Activated CD4-positive, alpha-beta T cell treated with anti-CD3 and anti-CD28 coated beads, Interleukin-2, amount 10 ng/mL, durations not matched to agents 24 days and 14 days (primary cell): ENCODE data around the gene TNKS2. TPM values are rescaled to one million over a fixed set of nuclear protein-coding genes. Genes with fewer than 3 reads are reported as not detected.
"Not testable (repeated sequence)": the region's sequence is repeated elsewhere in the genome, so short reads cannot be mapped to it uniquely, and the experiment has no call there.

Source experiments
- DNase-seq: peaks from one replicate; pipeline ENCODE4 v3.0.0; 2022
- H3K27ac Mint-ChIP-seq: one replicate; pipeline ENCODE4 v1.8.0; 2022; ENCODE audit warnings: mild to moderate bottlenecking, mixed read lengths
- H3K27me3 Mint-ChIP-seq: one replicate; pipeline ENCODE4 v1.8.0; 2022; ENCODE audit warnings: mixed read lengths
- H3K36me3 Mint-ChIP-seq: one replicate; pipeline ENCODE4 v1.8.0; 2022; ENCODE audit warnings: low read depth, mild to moderate bottlenecking, mixed read lengths
- H3K4me1 Mint-ChIP-seq: one replicate; pipeline ENCODE4 v1.8.0; 2021; ENCODE audit warnings: mixed read lengths
- H3K4me3 Mint-ChIP-seq: one replicate; pipeline ENCODE4 v1.8.0; 2022; ENCODE audit warnings: mild to moderate bottlenecking, moderate library complexity, mixed read lengths
- H3K9me3 Mint-ChIP-seq: one replicate; pipeline ENCODE4 v1.8.0; 2021; ENCODE audit warnings: mixed read lengths
- intact Hi-C: fragments of 100-400 bp; cut with micrococcal nuclease; formaldehyde crosslinking; loops from one replicate; pipeline ENCODE4 v1.15.1; 2023
- total RNA-seq: library from RNA; stranded (reverse); gene quantifications from 2 replicates; pipeline ENCODE4 v1.2.3, GENCODE V29; 2022

Gene TNKS2
- total RNA-seq, 1 donor from 2014 or later, result 27.5 TPM

DNA sequence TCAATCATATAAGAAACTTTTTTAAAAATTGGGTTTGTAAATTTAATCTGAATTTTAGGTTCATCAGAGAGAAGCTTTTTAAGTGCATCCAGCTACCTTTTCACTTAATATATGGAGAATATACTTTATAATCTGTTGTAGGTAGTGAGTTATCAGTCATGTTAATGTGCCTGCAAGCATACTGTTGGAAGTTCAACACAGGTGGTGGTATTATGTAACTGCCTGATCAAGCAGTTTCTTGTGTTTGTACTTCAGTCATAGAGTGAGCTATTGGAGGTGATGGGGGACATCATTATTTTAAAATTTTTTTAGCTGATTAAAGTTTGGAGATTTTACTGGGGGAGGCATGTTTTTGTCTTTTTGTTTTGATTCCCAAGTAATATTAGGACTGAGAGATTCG, 2.5 kb downstream of the TNKS2 start:
- Mint-ChIP-seq H3K27ac (no peak overlapping the region), H3K4me1 (peaks cover 58% of the 10 kb centered on the region), H3K9me3 (peaks cover 3% of the 10 kb centered on the region), H3K4me3 (peak overlapping the region; percentile 96), H3K27me3 (no peaks in the 10 kb centered on the region), H3K36me3 (peaks cover 47% of the 10 kb centered on the region)
- DNase-seq, result no peak
- intact Hi-C loops, result no loop called here

DNA sequence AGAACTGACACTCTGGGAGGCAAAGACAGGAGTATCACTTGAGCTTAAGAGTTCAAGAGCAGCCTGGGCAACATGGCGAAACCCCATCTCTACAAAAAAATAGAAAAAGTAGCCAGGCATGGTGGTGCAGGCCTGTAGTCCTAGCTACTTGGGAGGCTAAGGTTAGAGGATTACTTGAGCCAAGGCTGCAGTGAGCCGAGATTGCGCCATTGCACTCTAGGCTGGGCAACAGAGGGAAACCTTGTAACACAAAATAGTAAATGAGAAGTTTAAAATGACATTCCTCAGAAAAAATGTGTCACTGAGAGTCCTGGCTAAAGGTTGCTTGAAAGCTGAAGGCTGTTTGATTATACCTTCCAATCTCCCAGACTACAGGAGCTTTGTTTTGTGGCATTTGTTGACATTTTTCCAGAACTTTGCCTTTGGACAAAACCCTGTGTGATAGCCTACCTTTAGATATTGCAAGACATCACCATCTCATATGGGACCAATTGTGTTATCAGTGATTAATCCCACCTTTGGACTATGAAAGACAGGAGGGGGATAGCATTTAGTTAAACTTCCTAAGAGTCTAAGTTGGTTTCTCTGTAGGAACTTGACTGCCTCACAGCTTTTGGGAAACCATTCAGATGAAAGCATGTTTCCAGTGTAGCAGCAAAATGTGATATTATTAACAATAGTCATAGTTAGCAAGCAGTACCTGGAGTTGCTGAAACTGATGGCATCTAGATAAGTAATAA, 5.3 kb downstream of the TNKS2 start:
- Mint-ChIP-seq H3K9me3 (peaks cover 3% of the 10 kb centered on the region), H3K36me3 (peaks cover 55% of the 10 kb centered on the region), H3K4me1 (peaks cover 48% of the 10 kb centered on the region), H3K27me3 (no peaks in the 10 kb centered on the region), H3K4me3 (no peak overlapping the region), H3K27ac (no peak overlapping the region)
- intact Hi-C loops, result no loop called here
- DNase-seq, result no peak

DNA sequence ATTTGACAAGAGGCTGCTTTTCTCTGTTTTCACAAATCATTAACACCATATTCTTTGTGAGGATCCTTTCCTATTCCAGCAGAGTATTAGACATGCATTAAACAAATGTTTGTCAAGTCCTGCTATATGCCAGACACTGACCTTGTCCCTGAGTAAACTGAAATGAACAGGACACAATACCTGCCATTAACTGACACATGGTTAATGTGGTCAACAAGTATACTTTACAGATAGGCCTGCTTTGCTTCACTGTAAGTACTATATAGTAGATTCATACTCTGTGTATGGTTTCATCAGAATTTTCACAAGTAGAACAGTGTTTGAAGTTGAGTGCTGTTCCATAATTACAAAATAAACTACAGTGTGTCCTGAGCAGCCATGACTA, 5.9 kb downstream of the TNKS2 start:
- intact Hi-C loops, result no loop called here
- H3K4me3 Mint-ChIP-seq, result no peak overlapping the region
- H3K4me1 Mint-ChIP-seq, result peaks cover 44% of the 10 kb centered on the region

DNA sequence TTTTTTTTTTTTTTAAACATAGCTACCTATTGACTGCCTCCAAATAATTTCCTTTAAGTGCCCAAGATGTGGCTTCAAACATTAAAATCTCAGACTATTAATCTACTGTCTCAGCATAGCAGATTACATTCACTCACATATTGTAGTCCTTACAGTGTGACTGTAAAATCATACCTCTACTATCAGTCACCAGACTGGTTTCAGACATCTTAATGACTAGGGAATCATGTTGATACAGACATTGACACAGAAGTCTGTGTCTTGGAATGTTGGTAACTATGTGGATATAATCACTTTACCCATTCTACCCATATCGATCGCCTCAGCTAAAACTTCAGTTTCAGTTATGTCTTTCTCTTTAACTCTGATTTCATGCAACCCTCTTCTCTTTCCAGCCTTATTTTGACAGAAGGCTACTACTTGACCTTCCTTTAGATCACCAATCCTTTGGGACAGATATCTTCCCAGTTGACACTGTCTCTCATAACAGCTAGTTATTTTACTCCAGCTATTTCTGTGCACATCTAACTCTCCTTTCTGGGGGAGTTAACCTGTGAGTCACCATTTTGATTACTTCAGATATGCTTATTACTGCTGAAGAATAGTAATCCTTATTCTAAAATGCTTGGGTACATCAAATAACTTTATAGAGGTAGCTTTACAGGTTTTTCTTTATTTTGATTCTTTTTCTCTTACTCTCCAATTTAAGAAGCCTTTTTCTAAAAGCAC, 7.0 kb downstream of the TNKS2 start:
- no peak overlapping the region for H3K4me3 Mint-ChIP-seq
- H3K27ac Mint-ChIP-seq, result no peak overlapping the region
- peaks cover 37% of the 10 kb centered on the region for H3K4me1 Mint-ChIP-seq
- no peak for DNase-seq
- H3K9me3 Mint-ChIP-seq, result peaks cover 3% of the 10 kb centered on the region
- peaks cover 43% of the 10 kb centered on the region for H3K36me3 Mint-ChIP-seq
- intact Hi-C loops, result no loop called here
- no peaks in the 10 kb centered on the region for H3K27me3 Mint-ChIP-seq

More for the DNA sequence above, 5.9 kb downstream of the TNKS2 start:
- Mint-ChIP-seq H3K9me3 (peaks cover 3% of the 10 kb centered on the region), H3K27me3 (no peaks in the 10 kb centered on the region), H3K36me3 (peaks cover 52% of the 10 kb centered on the region), H3K27ac (no peak overlapping the region)
- no peak for DNase-seq

DNA sequence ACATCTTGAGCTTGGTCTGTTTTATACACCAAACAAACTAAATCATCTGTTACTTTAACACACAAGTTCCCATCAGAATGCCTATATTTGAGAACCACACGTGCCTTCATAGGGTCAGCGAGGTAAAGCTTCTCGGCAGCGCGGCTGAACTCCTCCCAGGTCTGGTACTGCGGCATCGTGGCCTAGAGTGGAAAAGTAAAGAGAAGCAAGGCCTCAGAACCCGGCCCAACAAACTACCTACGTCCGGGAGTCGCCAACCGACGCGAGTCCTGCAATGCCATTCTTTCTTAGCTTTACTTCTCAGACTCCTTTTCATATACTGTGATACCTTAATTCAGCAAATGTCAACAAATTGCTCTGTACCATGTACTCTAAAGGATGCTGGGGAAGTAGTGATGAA, 9.0 kb downstream of the TNKS2 start:
- Mint-ChIP-seq H3K36me3 (peaks cover 28% of the 10 kb centered on the region), H3K4me1 (peaks cover 30% of the 10 kb centered on the region)
- H3K27ac Mint-ChIP-seq, H3K9me3 Mint-ChIP-seq, H3K4me3 Mint-ChIP-seq, H3K27me3 Mint-ChIP-seq, intact Hi-C loops, DNase-seq: not testable (repeated sequence)

DNA sequence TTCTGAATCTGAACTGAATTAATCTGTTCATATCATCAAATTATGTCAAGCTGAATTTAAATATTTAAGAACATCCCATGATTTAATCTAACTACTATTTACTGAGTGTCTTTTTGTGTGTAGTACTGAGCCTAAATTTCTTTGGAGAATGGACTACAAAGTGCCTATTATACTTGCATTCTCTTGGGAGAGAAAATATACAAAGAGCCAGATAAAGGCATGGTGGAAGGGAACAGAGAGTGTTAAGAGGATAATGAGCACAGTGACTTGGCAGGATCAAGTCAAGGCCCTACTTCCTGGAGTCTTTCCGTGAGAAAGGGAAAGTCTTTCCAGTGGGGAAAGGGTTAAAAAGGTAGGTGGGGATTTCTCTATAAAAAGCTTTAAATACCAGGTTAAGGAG, 15.0 kb downstream of the TNKS2 start:
- peaks cover 28% of the 10 kb centered on the region for H3K36me3 Mint-ChIP-seq
- no peak for DNase-seq
- peaks cover 12% of the 10 kb centered on the region for H3K4me1 Mint-ChIP-seq
- no peaks in the 10 kb centered on the region for H3K9me3 Mint-ChIP-seq
- intact Hi-C loops, result no loop called here
- no peak overlapping the region for H3K4me3 Mint-ChIP-seq
- no peak overlapping the region for H3K27ac Mint-ChIP-seq
- H3K27me3 Mint-ChIP-seq, result no peaks in the 10 kb centered on the region

DNA sequence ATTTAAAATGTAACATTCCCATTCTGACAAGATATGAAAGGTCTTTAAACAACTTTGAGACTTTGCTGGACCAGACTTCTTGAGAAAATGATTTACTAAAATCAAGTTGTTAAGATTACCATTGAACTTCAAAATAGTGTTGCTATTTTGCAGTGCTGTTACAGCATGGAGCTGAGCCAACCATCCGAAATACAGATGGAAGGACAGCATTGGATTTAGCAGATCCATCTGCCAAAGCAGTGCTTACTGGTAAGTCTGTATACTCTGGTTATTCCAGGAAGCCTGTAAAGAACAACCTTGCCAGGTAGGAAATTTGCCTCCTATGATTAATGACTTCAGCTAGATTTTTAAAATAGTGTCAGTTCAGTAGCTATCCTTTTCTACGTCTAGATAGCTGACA, 18.8 kb downstream of the TNKS2 start:
- Mint-ChIP-seq H3K36me3 (peaks cover 49% of the 10 kb centered on the region), H3K27me3 (no peaks in the 10 kb centered on the region), H3K4me3 (no peak overlapping the region), H3K4me1 (peaks cover 8% of the 10 kb centered on the region), H3K9me3 (no peaks in the 10 kb centered on the region), H3K27ac (no peak overlapping the region)
- no peak for DNase-seq
- intact Hi-C loops, result no loop called here

DNA sequence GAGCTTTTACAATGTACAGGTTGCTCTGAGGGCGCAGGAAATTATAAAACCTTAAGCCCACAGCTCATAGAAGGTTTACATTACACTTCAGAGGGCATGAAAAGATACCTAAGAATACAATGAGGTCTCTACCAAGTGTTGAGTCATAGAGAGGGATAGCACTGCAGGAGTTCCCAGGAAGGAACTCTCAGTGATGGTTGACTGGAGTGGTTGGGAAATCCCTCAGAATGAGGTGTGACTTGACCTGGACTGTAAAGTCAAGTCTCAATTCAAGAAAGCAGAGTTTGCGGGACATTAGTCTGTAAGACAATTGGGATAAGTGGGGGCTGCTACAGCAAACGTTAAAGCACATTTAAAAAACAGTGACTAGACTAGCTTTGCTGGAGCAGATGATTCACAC, 21.9 kb downstream of the TNKS2 start:
- Mint-ChIP-seq H3K36me3 (peaks cover 52% of the 10 kb centered on the region), H3K27ac (peak overlapping the region; percentile 9), H3K4me3 (no peak overlapping the region), H3K27me3 (no peaks in the 10 kb centered on the region), H3K4me1 (peaks cover 3% of the 10 kb centered on the region), H3K9me3 (no peaks in the 10 kb centered on the region)
- intact Hi-C loops, result no loop called here
- no peak for DNase-seq

DNA sequence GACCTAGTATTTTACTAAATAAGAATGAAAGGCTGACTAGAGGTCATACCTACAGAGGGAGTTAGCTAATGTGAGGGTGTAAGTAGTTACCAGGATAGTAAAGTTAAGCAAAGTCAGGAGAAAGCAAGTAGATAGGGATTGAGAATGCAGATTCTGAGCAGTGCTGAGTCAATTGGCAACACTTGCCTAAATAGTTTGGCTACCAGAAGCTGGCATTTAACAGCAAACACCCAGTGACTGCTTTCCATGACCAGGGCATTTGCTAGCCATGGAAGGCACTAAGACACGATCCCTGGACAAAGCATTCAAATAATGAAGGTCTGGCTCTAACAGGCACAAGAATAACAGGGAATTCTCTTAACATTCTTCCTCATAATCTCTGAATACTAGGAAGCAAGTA, 25.9 kb downstream of the TNKS2 start:
- Mint-ChIP-seq H3K27ac (no peak overlapping the region), H3K4me3 (no peak overlapping the region), H3K9me3 (no peaks in the 10 kb centered on the region), H3K27me3 (no peaks in the 10 kb centered on the region), H3K36me3 (peaks cover 60% of the 10 kb centered on the region), H3K4me1 (peaks cover 3% of the 10 kb centered on the region)
- intact Hi-C loops, result no loop called here
- no peak for DNase-seq

DNA sequence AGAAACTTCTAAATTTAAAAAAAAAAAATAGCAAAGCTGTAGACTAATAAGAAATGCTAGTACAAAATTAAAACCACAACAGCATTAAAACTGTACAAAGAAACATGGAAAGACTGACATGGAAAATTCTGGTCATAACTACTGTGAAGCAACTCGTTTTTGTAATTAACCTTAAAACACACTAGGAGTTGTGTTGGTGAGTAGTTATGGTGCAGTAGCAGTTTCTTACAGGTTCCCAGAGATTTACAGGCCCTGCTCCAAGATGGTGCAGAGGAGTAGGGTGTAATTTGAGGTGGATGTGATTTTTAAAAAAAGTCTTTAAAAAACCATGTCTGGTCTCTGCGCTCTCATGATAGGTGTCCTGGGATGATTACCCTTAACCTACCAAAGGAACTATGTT, 31.0 kb downstream of the TNKS2 start:
- Mint-ChIP-seq H3K27me3 (no peaks in the 10 kb centered on the region), H3K4me3 (no peak overlapping the region), H3K9me3 (no peaks in the 10 kb centered on the region), H3K27ac (no peak overlapping the region), H3K36me3 (peaks cover 64% of the 10 kb centered on the region), H3K4me1 (no peaks in the 10 kb centered on the region)
- DNase-seq, result no peak
- intact Hi-C loops, result no loop called here

DNA sequence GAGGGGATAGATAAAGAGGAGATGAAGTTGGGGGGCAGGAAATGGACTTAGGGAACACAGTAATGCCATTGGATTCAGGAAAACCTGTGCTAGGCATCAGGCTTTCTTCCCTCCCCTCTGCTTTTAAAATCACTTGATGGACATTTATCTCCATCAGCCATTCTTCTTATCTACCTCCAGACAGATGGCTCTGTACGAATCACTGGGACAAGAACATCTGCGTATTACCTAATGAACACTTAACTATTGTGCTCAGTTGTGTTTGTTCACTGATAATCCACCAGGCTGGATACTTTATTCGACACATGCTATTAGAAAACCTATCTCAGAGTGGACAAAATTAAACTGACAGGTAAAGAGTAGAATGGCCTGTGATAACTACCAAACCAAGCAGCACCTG, 40.0 kb downstream of the TNKS2 start:
- Mint-ChIP-seq H3K27ac (no peak overlapping the region), H3K4me1 (no peaks in the 10 kb centered on the region), H3K4me3 (no peak overlapping the region), H3K27me3 (no peaks in the 10 kb centered on the region), H3K36me3 (peaks cover 64% of the 10 kb centered on the region), H3K9me3 (no peaks in the 10 kb centered on the region)
- intact Hi-C loops, result no loop called here
- no peak for DNase-seq

DNA sequence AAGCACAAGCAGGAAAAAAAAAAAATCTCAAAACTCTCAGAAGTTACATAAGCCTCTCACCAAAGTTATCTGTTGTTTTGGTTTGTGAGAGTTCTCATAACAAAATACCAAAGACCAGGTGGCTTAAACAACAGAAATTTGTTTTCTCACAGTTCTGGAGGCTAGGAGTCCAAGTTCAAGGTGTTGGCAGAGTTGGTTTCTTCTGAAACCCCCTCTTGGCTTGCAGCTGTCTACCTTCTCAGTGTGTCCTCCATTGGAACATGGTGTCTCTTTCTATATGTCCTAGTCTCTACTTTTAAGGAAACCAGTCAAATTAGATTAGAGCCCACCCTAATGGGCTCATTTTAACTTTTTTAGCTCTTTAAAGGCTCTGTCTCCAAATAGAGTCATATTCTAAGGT, 44.9 kb downstream of the TNKS2 start:
- no peak for DNase-seq

DNA sequence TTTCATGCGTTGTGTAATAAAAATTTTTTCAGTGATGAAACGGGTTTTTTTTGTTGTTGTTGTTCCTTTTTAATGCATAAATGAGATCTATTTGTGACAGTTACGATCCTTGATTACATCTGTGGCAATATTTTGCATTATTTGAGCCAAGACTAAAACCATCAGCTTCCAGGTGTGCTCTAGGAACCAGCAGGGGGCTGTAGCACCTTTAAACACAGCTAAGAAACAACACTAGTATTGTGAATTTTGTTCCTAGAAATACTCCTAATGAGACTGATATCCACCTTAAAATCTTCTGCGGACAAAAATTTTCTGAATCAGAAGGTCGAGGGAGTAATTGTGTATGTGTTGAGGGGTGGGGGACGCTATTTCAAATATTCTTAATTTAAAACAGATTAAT, 58.4 kb downstream of the TNKS2 start:
- peaks cover 3% of the 10 kb centered on the region for H3K4me1 Mint-ChIP-seq
- no peaks in the 10 kb centered on the region for H3K9me3 Mint-ChIP-seq
- H3K36me3 Mint-ChIP-seq, result peaks cover 41% of the 10 kb centered on the region
- H3K27me3 Mint-ChIP-seq, result no peaks in the 10 kb centered on the region
- intact Hi-C loops, result loop anchor here (2.0 kb wide), 1 partner anchor 56 kb away; no protein-coding TSS in a partner anchor
- H3K4me3 Mint-ChIP-seq, result no peak overlapping the region
- DNase-seq, result no peak
- H3K27ac Mint-ChIP-seq, result no peak overlapping the region

More for the DNA sequence above, 44.9 kb downstream of the TNKS2 start:
- peaks cover 56% of the 10 kb centered on the region for H3K36me3 Mint-ChIP-seq
- no peaks in the 10 kb centered on the region for H3K4me1 Mint-ChIP-seq
- no peak overlapping the region for H3K27ac Mint-ChIP-seq
- H3K4me3 Mint-ChIP-seq, result no peak overlapping the region
- no peaks in the 10 kb centered on the region for H3K9me3 Mint-ChIP-seq
- intact Hi-C loops, result no loop called here
- no peaks in the 10 kb centered on the region for H3K27me3 Mint-ChIP-seq

DNA sequence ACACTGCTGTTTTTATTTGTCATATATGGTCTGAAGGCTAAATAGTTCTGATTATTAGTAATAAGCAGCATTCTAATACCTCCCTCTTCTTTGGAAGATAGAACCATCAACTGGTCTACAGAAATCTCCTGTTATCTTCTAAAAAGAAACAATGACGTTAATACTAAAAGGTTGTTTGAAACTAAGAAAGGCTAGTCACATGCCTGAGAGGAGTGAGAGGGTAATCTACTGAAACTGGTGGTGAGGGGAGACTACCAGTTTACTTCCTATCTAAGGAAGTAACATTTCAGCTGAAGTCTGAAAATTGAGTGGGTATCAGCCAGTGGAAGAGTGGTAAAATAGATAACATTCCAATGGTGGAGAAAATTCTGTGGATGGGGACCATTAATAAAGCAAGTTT, 62.7 kb downstream of the TNKS2 start:
- H3K27me3 Mint-ChIP-seq, result no peaks in the 10 kb centered on the region
- H3K4me3 Mint-ChIP-seq, result no peak overlapping the region
- DNase-seq, result no peak
- intact Hi-C loops, result no loop called here
- H3K4me1 Mint-ChIP-seq, result peaks cover 3% of the 10 kb centered on the region
- no peaks in the 10 kb centered on the region for H3K9me3 Mint-ChIP-seq
- H3K27ac Mint-ChIP-seq, result no peak overlapping the region
- H3K36me3 Mint-ChIP-seq, result peaks cover 56% of the 10 kb centered on the region
